GM12878 (cell line): ENCODE results near the gene UTF1. TPM values are rescaled to one million over a fixed set of nuclear protein-coding genes. Genes with fewer than 3 reads are reported as not detected.

Source experiments
- ATAC-seq: fragments of 200-7000 bp; cut with Tn5 transposase; 3 replicates; pipeline ENCODE4 v1.9.1; 2020; ENCODE audit warnings: mild to moderate bottlenecking, moderate library complexity
- BruUV-seq: library from RNA; stranded (reverse); fragments of 400-500 nt; replicated peaks from 2 replicates; lab custom pipeline; 2021; lab: Mats Ljungman, UMichigan
- CTCF ChIA-PET: fragments of 300-600 bp; sonication (Branson Sonifier 250); formaldehyde crosslinking; extraction: SDS; loops from one replicate; lab custom pipeline; 2021; ENCODE audit warnings: inconsistent platforms; lab: Yijun Ruan, JAX
- POLR2A ChIA-PET: fragments of 350-600 bp; formaldehyde crosslinking; extraction: SDS; loops from one replicate; lab custom pipeline; 2021; ENCODE audit warnings: inconsistent platforms; lab: Charles Lee
- RAD21 ChIA-PET: fragments of 300-600 bp; sonication (Branson Sonifier 250); formaldehyde crosslinking; loops from one replicate; lab custom pipeline; 2023; ENCODE audit warnings: antibody characterized with exemption; ENCODE audit not compliant: unreplicated experiment; lab: Charles Lee
- SMC1A ChIA-PET: fragments of 300-600 bp; sonication (Branson Sonifier 250); formaldehyde crosslinking; loops from one replicate; lab custom pipeline; 2023; ENCODE audit not compliant: unreplicated experiment, uncharacterized antibody; lab: Charles Lee
- DNase-seq: peaks from one replicate; pipeline ENCODE4 v3.0.0-alpha.2; 2011; ENCODE audit warnings: low read depth, low spot score
- FAIRE-seq: peaks from 3 replicates; lab custom pipeline; 2011; peaks lifted over from hg19 to GRCh38; lab: Jason Lieb, UNC
- H2AFZ ChIP-seq: 2 replicates; pipeline ENCODE4 v1.6.0; 2011; ENCODE audit warnings: low read depth, low read length, control low read depth; ENCODE audit not compliant: control insufficient read depth
- H3K27ac ChIP-seq: 2 replicates; pipeline ENCODE4 v1.5.1; 2011; ENCODE audit warnings: control low read depth; ENCODE audit not compliant: control insufficient read depth, insufficient read depth
- H3K27me3 ChIP-seq, 2 experiments: replicated peaks in 1 of 2; 2 replicates each; pipeline versions ENCODE4 v1.6.0 to v1.6.1; 2011; ENCODE audit warnings: low read length in 1 of 2; ENCODE audit not compliant: control insufficient read depth in 2 of 2, insufficient read depth in 2 of 2
- H3K36me3 ChIP-seq, 2 experiments: 2 replicates each; pipeline ENCODE4 v1.5.1; 2011; ENCODE audit warnings: low read length in 1 of 2; ENCODE audit not compliant: control insufficient read depth in 2 of 2, insufficient read depth in 2 of 2
- H3K4me1 ChIP-seq: 2 replicates; pipeline ENCODE4 v1.6.1; 2011; ENCODE audit warnings: mild to moderate bottlenecking, low read length, moderate library complexity, mixed read lengths; ENCODE audit not compliant: control insufficient read depth, insufficient read depth
- H3K4me2 ChIP-seq: 2 replicates; pipeline ENCODE4 v1.6.0; 2011; ENCODE audit warnings: control low read depth; ENCODE audit not compliant: control insufficient read depth, insufficient read depth
- H3K4me3 ChIP-seq: fragments of 200-600 bp; sonication (generic); 2 replicates; pipeline ENCODE4 v1.5.1; 2016
- H3K79me2 ChIP-seq: 2 replicates; pipeline ENCODE4 v1.6.0; 2011; ENCODE audit warnings: low read length; ENCODE audit not compliant: control insufficient read depth, insufficient read depth
- H3K9ac ChIP-seq: 2 replicates; pipeline ENCODE4 v1.8.0; 2011; ENCODE audit warnings: low read length, control low read depth, mixed read lengths; ENCODE audit not compliant: control insufficient read depth, insufficient read depth
- H3K9me3 ChIP-seq: replicated peaks from 3 replicates; pipeline ENCODE4 v1.5.1; 2011; ENCODE audit warnings: mild to moderate bottlenecking, low read length; ENCODE audit not compliant: control insufficient read depth, insufficient read depth
- H4K20me1 ChIP-seq: 2 replicates; pipeline ENCODE4 v1.6.0; 2011; ENCODE audit not compliant: control insufficient read depth, insufficient read depth
- CHD4 ChIP-seq: fragments of 200-600 bp; sonication (generic); IDR thresholded peaks from 2 replicates; pipeline ENCODE4 v1.6.1; 2016; ENCODE audit warnings: mild to moderate bottlenecking
- DPF2 ChIP-seq: fragments of 450-650 bp; IDR thresholded peaks from 2 replicates; pipeline ENCODE4 v1.6.1; 2017; ENCODE audit warnings: mild to moderate bottlenecking
- EGR1 ChIP-seq, 2 experiments: IDR thresholded peaks; 1 replicate in 1 of 2; 2 replicates in 1 of 2; pipeline ENCODE4 v1.6.1; 2011 to 2012; ENCODE audit warnings: low read depth in 2 of 2, low read length in 2 of 2, borderline replicate concordance in 1 of 2, mild to moderate bottlenecking in 1 of 2, moderate library complexity in 1 of 2
- EP300 ChIP-seq, 2 experiments: fragments of 150-350 bp in 1 of 2; IDR thresholded peaks; 2 replicates each; pipeline ENCODE4 v1.6.1; 2011 to 2012; ENCODE audit warnings: low read depth in 2 of 2, low read length in 2 of 2, borderline replicate concordance in 1 of 2, improper control_type of control experiment in 1 of 2, inconsistent platforms in 1 of 2; ENCODE audit not compliant: control insufficient read depth in 1 of 2
- LARP7 ChIP-seq: fragments of 450-650 bp; IDR thresholded peaks from 2 replicates; pipeline ENCODE4 v1.6.1; 2017; ENCODE audit warnings: mild to moderate bottlenecking
- NFIC ChIP-seq: IDR thresholded peaks from 2 replicates; pipeline ENCODE4 v1.6.1; 2012; ENCODE audit warnings: low read depth, mild to moderate bottlenecking, inconsistent platforms, low read length, moderate library complexity
- NR2C1 ChIP-seq: fragments of 450-650 bp; IDR thresholded peaks from 2 replicates; pipeline ENCODE4 v1.6.1; 2017; ENCODE audit warnings: antibody characterized with exemption, mild to moderate bottlenecking, moderate library complexity
- NR2F1 ChIP-seq: fragments of 450-650 bp; conservative IDR thresholded peaks from 2 replicates; pipeline ENCODE4 v1.6.1; 2017; ENCODE audit warnings: mild to moderate bottlenecking
- POLR2AphosphoS5 ChIP-seq: IDR thresholded peaks from 2 replicates; pipeline ENCODE4 v1.6.1; 2011; ENCODE audit warnings: mild to moderate bottlenecking, low read length, inconsistent platforms
- TARDBP ChIP-seq: IDR thresholded peaks from 2 replicates; pipeline ENCODE4 v1.6.1; 2016; ENCODE audit warnings: borderline replicate concordance
- WGBS: methylation state at CpG from one replicate; pipeline ENCODE4 v1.1.6; 2016; ENCODE audit warnings: low lambda C conversion rate; ENCODE audit not compliant: insufficient replicate concordance, insufficient coverage; ENCODE audit errors: missing lambda C conversion rate; 5-methylcytosine and 5-hydroxymethylcytosine counted together
- in situ Hi-C: fragments of 300-500 bp; cut with MboI; formaldehyde crosslinking; loops from 9 replicates; pipeline ENCODE4 v1.14.3; 2018; ENCODE audit warnings: mixed read lengths
- intact Hi-C: fragments of 100-400 bp; cut with micrococcal nuclease; formaldehyde crosslinking; loops from one replicate; pipeline ENCODE4 v1.14.2; 2022; ENCODE audit not compliant: unreplicated experiment
- polyA plus RNA-seq, 11 experiments: library from polyadenylated mRNA; depleted of rRNA in 4 of 11; unstranded in 6 of 11; stranded (reverse) in 5 of 11; fragments of >200 nt; fragmentation: Nextera tagmentation in 4 of 11; fragmentation: Illumina TruSeq in 1 of 11; extraction: Ambion mirVana in 4 of 11; extraction: Trizol in 1 of 11; gene quantifications; 1 replicate in 1 of 11; 2 replicates in 10 of 11; pipeline versions ENCODE4 v1.2.1 to v1.2.3, GENCODE V29; 2011 to 2016; ENCODE audit warnings: inconsistent platforms in 2 of 11, missing spikeins in 2 of 11, low read depth in 1 of 11
- total RNA-seq, 4 experiments: library from RNA; depleted of rRNA in 3 of 4; stranded (reverse); fragments of >200 nt in 3 of 4; fragmentation: Illumina TruSeq in 1 of 4; extraction: Trizol in 1 of 4; gene quantifications; 2 replicates each; pipeline versions ENCODE4 v1.2.1 to v1.2.3, GENCODE V29; 2013 to 2021
- TF ChIP-seq, protein P1 (sequence below): fragments of 450-650 bp; formaldehyde crosslinking; IDR thresholded peaks from 2 replicates; pipeline ENCODE4 v1.4.0; 2020; ENCODE audit warnings: mild to moderate bottlenecking, moderate library complexity
- TF ChIP-seq, protein P2 (sequence below): fragments of 450-650 bp; IDR thresholded peaks from 2 replicates; pipeline ENCODE4 v1.6.1; 2014; ENCODE audit warnings: mild to moderate bottlenecking

The UTF1 gene
- total and polyA plus RNA-seq, 10 of the 15 experiments (the other 5 are each of a cell fraction or from before 2014, with no cell fraction given) = not detected

DNA sequence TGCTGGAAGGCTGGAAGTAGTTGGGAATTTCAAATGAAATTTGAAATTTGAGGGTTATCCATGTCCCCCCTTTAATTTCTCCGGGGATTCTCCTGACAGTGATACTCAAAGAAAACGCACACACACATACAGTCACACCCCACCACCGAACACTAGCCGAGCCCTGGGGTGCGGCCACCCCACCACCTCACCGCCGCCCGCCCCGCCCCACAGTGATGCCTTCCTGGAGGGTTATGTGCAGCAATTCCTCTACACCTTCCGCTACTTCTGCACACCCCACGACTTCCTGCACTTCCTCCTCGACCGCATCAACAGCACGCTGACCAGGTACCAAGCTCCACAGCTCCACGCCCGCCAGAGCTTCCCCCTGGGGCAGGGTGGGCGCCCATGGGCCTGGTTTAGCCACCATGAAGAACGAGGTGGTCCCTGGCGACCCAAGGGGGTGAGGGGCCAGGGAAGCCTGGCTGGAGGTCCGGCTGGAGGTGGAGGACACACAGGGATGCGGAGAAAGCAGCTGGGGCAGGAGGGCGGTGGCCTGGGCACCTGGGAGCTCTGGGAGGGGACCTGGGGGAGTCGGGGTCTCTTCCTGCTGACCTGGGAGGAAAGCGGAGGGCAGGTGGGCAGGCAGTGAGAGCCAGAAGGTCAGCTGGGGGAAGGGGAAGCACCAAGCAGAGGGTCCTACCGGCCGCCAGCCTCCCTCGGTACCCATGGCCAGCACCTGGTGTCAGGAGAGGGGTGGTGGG is 19.4 kb upstream of the UTF1 start (continued):
- TF ChIP-seq, protein P1, sequence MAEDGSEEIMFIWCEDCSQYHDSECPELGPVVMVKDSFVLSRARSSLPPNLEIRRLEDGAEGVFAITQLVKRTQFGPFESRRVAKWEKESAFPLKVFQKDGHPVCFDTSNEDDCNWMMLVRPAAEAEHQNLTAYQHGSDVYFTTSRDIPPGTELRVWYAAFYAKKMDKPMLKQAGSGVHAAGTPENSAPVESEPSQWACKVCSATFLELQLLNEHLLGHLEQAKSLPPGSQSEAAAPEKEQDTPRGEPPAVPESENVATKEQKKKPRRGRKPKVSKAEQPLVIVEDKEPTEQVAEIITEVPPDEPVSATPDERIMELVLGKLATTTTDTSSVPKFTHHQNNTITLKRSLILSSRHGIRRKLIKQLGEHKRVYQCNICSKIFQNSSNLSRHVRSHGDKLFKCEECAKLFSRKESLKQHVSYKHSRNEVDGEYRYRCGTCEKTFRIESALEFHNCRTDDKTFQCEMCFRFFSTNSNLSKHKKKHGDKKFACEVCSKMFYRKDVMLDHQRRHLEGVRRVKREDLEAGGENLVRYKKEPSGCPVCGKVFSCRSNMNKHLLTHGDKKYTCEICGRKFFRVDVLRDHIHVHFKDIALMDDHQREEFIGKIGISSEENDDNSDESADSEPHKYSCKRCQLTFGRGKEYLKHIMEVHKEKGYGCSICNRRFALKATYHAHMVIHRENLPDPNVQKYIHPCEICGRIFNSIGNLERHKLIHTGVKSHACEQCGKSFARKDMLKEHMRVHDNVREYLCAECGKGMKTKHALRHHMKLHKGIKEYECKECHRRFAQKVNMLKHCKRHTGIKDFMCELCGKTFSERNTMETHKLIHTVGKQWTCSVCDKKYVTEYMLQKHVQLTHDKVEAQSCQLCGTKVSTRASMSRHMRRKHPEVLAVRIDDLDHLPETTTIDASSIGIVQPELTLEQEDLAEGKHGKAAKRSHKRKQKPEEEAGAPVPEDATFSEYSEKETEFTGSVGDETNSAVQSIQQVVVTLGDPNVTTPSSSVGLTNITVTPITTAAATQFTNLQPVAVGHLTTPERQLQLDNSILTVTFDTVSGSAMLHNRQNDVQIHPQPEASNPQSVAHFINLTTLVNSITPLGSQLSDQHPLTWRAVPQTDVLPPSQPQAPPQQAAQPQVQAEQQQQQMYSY (CRISPR knock-in tag) = no peak
- TF ChIP-seq POLR2AphosphoS5 = no peak
- no peak for TF ChIP-seq LARP7
- no peak for TF ChIP-seq DPF2
- TF ChIP-seq NR2C1 = no peak
- TF ChIP-seq TARDBP = no peak
- no peak for TF ChIP-seq NR2F1

DNA sequence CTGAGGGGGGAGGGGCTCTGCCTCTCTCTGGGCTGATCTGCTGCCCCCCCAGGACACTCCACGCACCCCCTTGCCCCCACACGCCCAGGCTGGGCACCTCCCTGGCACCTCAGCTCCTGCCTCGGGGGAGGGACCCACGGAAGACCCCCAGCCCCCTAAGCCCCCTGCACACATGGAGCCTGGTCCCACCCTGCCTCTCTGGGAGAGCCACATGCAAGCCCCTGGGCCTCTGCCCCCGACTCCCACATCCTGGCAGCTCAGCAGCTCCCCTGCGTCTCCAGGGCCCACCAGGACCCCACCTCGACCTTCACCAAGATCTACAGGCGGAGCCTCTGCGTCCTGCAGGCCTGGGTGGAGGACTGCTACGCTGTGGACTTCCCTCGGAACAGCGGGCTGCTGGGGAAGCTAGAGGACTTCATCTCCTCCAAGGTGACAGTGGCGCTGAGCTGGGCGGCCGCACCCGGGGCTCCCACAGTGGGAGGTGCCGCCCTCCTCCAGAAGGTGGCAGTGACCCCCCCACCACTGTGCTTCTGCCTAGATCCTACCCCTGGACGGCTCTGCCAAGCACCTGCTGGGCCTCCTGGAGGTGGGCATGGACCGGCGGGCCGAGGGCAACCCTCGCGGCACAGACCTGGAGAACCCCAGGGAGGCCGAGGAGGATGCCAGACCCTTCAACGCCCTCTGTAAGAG is 18.7 kb upstream of the UTF1 start:
- ChIA-PET CTCF (no interaction called here), SMC1A (no interaction called here), RAD21 (no interaction called here), POLR2A (no interaction called here)
- in situ Hi-C loops = no loop called here
- no peaks in the 10 kb centered on the region for H3K4me1 ChIP-seq
- no peaks in the 10 kb centered on the region for H3K36me3 ChIP-seq
- no peaks in the 10 kb centered on the region for H4K20me1 ChIP-seq
- no peak overlapping the region for H3K27ac ChIP-seq
- intact Hi-C loops = no loop called here
- no peak overlapping the region for H3K4me2 ChIP-seq
- H3K79me2 ChIP-seq = no peaks in the 10 kb centered on the region
- DNase-seq (no peak), ATAC-seq (no peak), FAIRE-seq (no peak)
- 38% methylated on average over 23 of the region's 25 CpGs for WGBS
- H3K27me3 ChIP-seq = no peaks in the 10 kb centered on the region
- no peak overlapping the region for H2AFZ ChIP-seq
- TF ChIP-seq EGR1 (IDR thresholded peaks at IDR 0.05; ENCODE audit: borderline replicate concordance in 1 of 2, low read depth in 2 of 2, low read length in 2 of 2) = no peak
- TF ChIP-seq CHD4 = no peak
- TF ChIP-seq, protein P2, sequence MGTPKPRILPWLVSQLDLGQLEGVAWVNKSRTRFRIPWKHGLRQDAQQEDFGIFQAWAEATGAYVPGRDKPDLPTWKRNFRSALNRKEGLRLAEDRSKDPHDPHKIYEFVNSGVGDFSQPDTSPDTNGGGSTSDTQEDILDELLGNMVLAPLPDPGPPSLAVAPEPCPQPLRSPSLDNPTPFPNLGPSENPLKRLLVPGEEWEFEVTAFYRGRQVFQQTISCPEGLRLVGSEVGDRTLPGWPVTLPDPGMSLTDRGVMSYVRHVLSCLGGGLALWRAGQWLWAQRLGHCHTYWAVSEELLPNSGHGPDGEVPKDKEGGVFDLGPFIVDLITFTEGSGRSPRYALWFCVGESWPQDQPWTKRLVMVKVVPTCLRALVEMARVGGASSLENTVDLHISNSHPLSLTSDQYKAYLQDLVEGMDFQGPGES = no peak
- no peak for TF ChIP-seq EP300 (IDR thresholded peaks at IDR 0.05; ENCODE audit: borderline replicate concordance in 1 of 2, control insufficient read depth in 1 of 2, low read depth in 2 of 2, low read length in 2 of 2)
- TF ChIP-seq NFIC = no peak
- H3K9ac ChIP-seq = no peak overlapping the region
- H3K9me3 ChIP-seq = no peaks in the 10 kb centered on the region
- H3K4me3 ChIP-seq = no peak overlapping the region
- BruUV-seq = no TSS peak
